Hindlimb muscle (tissue), 1 donor: ENCODE results near the gene VSTM4. TPM values are rescaled to one million over a fixed set of nuclear protein-coding genes. Genes with fewer than 3 reads are reported as not detected.

ENCODE experiments used
- DNase-seq: peaks from one replicate; pipeline ENCODE4 v3.0.0-alpha.2; 2013
- polyA plus RNA-seq: library from polyadenylated mRNA; unstranded; fragments of 120-200 nt; gene quantifications from one replicate; pipeline ENCODE4 v1.2.1, GENCODE V29; 2013; ENCODE audit not compliant: insufficient read length

VSTM4 gene, protein sequence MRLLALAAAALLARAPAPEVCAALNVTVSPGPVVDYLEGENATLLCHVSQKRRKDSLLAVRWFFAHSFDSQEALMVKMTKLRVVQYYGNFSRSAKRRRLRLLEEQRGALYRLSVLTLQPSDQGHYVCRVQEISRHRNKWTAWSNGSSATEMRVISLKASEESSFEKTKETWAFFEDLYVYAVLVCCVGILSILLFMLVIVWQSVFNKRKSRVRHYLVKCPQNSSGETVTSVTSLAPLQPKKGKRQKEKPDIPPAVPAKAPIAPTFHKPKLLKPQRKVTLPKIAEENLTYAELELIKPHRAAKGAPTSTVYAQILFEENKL
- 53.3 TPM for polyA plus RNA-seq

DNA sequence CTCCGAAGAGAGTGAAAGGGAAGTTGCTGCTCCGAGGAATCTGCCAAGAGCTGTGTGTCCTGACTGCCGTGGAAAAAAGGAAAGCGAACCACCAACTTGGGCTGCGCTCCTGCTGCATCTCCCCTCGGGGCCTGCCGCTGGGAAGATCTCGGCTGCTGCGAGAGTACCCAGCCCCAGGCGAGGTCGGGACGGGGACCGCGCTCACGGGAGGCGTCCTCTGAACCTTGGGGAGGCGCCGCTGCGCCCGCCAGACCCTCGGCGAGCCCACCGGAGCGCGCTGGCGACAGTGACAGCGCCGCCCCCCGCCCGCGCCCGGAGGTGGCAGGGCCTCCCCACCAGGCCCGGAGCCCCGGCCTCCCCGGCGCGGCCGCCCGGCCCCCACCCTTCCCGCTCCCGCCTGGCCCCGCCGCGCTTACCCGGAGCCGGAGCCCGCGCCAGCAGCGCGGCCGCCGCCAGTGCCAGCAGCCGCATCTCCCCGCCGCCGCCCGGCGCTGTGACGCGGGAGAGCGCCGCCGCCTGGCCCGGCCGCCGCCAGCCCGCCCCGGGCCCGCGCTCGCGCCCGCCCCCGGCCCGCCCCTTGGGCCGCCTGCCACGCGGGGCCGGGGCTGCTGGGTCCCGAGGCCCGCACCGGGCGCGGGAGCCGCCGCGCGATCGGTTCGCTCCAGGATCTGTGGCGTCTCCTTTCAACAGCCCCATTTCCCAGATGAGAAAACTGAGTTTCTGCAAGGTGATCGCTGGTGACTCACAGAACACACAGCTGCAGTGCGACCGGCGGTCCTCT, at the start of gene VSTM4:
VSTM4 (minus strand) TSS at position 508 of the 781 bp plus-strand sequence; CDS start at position 471, 37 bp downstream.
- DNase-seq, result peak; percentile 62

DNA sequence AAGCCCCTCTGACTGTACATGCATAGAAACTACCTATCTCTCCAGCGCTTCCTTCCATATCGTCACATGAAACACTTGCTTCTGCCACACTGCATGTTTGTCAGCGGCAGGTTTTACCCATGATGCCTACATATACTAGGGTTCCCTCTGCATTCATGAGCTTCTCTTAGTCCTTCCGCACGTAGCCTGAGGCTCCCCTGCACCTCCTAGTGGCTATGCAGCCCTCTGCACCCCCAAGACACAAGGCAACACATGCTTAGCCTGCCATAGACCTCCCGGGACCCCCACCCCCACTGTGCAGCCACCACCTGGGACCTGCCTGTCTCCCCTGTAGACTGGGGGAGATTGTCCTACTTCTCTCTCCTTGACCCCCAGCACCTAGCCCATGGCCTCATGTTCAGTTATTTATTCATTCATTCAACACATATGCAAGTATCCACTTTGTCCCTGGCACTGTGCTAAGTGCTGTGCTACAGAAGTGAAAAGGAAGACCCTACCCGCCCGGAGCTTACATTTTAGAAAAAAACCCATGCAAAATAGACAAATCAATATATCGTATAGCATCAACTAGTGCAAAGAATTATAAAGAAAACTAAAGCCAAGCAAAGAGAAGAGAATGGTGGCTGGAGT, 49.4 kb upstream of the VSTM4 start:
- DNase-seq, result no peak

DNA sequence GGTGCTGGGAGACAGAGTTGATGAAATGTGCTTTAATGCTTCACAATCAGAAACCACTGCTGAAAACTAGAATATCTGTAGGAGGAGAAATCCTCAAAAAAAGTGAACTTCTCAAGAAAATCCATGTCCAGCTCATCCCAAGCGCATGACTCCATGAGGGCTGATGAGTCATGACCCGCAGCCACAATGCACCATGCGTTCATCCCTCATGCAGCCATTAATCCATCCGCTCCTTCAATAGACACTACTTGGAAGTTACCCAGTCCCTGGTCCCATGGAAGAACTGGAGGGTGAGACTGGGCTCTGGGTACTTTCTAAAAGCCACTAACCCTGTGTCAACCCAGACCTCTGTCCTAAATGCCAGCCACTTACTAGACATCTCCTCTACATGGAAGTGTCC, 48.4 kb upstream of the VSTM4 start:
- no peak for DNase-seq

DNA sequence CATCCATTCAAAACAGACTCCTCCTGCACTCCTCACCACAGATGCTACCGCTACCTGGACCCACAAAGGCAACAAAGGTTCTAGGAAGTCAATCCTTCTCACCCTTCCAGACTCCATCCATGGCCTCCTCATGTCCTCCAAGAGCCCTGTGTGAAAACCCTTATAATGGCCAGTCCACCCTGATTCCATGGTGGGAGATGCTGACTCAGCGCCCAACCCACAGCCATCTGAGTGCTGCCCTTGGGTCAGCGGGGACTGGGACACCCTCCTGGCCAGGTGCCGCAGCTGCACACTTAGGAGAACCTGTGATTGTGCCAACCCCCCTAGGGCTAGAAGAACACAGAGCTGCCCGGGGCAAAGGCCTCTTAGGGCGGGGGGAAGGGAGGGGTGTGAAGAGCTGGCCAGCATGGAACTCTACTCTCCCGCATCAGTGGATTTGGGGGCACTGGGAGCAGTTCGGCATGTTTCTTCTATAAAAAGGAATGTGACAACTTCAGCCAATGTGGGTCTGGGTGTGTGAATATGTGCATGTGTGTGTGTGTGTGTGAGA, 47.5 kb upstream of the VSTM4 start:
- DNase-seq, result no peak

DNA sequence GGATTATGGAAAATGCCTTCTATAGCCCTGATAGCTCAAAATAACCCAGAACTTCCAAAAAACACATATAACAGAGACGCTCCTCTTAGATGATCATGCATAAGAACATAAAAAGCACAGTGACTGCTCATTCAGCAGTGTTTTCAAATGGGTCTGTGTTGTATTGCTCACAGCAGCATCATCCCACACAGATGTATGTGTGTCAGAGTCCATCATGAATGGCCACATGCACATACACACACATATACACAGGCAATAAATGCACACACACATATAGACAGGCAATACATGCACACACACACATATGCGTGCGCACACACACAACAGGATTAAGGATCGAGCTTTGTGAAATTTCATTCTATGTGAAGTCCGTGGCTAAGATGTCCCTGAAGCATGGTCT, 46.7 kb upstream of the VSTM4 start:
- DNase-seq, result no peak

DNA sequence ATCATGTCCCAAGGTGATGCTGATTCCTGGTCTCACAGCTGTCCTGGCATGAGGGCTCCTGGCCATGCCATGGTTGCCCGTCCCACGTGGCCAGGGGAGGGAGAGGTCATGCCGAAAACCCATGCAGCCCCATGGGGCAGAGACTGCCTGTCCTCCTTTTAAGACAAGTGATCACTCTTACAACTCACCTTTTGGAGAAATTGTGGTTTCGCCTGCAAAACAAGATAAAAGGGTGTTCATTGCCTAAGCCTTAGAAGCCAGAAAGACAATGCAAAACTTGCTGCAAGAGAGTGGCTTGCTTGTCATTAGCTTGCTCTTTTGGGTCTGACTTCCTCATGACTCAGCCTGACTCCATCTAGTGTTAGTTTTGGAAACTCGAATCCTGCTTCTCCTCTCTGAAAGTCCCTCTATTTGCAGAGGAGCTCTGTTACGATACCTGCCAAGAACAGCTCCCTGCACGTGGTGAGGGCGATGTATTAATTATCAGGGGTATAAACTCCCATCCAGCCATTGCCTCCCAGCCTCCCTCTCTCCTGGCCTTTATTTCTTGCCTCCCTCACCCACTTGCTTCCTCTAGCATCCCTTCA, 46.2 kb upstream of the VSTM4 start:
- no peak for DNase-seq

DNA sequence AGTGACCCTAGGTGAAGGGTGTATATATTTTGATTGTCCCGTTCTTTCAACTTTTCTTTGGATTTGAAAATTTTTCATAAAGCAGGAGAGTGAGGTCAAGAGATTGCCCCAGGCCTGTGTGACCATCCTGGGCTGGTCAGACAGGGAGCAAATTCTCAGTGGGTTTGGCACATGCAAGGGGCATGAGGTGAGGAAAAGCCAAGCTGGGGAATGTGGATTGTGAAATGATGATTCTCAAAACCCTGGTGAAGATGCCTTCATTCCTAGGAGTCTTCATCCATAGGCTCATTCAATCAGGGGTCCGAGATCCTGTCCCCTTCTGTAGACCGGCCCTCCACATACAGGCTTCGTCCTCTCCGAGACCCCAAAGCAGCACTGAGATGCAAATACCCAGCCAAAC, 45.5 kb upstream of the VSTM4 start:
- DNase-seq, result no peak

DNA sequence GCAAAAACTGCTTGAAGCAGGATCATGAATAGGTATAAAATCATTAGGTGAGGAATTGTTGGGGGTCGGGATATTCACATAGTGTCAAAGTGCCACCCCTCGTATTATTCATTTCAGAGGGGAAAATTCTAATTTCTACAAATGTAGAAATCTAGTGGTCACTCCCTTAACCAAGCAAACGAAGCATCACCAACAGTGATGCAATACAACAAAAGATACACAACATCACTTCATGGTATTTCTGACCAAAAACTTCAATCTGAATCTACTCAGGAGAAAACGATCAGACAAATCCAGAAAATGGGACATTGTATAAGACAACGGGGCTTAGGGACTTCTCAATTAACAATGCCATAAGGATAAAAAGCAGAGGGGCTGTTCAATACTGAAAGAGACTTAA, 44.8 kb upstream of the VSTM4 start:
- DNase-seq, result no peak

DNA sequence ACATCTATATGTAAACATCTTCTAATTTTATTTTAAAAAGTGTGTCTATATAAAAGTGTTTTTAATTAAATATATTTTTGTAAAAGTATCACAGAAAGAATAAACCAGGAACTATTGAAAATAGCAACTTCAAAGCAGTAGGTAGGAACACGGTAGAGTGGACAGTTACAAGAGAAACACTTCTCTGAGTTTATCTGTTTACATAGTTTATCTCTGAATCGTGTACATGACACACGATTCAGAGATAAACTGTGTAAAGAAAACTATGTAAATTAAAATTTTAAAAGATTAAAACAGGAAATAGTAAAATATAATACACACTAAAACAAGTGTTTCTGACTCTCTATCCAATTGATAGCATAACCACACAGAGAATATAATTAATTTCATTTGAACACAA, 43.6 kb upstream of the VSTM4 start:
- DNase-seq, result no peak

DNA sequence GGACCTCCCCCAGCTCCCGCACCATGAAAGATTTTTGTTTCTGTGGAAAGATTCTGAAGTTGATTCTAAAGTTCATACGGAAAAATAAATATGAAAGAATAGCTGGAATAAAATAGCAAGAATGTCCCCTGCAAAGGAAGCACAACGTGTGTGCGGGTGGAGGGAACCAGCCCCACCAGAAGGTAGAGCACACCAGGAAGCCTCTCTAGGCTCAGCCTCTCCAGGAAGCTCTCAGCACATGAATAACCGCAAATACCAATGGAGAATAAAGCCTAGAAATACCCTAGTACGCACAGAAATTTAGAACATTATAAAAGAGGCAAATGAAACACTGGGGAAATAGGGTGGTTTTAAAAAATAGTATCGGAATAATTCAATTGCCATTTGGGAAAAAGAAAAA, 43.1 kb upstream of the VSTM4 start:
- DNase-seq, result no peak

DNA sequence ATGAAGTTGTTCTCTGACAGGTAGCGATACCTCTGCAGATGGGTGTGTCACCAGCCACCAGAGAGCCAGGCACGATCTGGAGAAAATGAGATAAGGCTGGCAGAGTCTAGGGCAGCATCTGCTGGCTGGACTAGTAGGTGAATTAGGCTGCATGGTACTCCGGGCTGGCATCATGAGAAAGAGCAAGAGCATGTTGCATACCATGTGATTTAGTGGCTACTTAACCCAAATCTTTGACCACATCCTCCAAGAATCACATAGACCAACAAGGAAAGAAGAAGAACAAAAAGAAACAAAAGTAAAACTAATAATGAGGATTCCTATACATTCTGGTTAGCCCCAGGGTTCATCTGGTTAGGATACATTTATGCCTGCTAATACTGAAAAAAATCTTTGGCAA, 41.9 kb upstream of the VSTM4 start:
- no peak for DNase-seq

DNA sequence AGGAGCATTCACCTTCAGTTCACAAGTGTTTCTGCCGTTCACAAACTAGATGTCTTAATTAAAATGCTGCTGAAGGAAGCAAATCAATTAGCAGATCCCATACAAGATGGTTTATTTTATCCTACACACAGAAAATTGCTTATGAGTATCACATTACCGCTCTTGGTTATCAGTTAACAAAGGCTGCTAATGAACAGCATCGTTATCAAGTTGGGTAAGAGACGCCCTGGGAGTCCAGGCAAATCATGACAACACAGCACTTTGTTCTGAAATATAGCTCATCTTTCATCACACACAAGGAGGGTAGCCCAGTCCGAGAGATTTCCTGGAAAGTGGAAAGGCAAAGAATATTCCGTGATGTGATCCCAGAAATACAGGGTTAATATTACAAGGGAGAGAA, 39.3 kb upstream of the VSTM4 start:
- no peak for DNase-seq

DNA sequence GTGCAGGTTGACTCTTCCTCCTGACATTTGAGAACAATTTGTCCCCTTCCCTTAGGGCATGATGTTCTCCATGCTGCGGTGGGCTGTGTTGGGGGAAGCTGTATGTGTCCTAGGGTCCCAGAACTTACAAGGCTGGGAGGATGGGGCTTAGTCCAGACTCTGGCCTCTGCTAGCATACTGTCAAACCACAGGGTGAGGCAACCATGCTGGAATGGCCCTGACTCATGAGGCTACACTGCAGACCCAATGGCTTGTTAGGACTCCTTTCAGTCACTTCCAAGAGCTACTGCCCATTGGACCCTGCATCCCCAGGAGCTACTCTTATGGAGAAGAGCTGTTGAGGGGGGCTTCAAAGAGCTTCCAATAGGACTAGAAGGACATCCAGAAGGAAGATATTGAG, 38.6 kb upstream of the VSTM4 start:
- no peak for DNase-seq

DNA sequence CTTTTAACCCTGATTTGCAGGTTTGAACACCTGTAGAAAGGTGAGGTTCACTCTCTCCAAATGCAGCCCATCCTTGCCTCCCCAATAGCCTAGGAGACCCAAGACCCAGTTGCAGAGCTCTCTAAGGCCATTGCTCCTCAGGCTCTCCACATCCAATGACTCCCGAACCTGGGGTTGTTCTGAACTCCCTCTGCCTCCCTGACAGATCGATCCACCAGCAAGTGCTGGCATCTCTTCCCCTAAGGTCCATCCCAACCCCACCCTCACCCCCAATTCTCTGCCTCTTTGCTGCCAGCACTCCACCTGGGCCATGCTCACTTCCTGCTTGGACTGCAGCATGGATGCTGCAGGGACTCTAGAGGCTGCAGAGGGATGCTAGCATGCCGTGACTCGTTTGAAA, 37.8 kb upstream of the VSTM4 start:
- DNase-seq, result no peak

DNA sequence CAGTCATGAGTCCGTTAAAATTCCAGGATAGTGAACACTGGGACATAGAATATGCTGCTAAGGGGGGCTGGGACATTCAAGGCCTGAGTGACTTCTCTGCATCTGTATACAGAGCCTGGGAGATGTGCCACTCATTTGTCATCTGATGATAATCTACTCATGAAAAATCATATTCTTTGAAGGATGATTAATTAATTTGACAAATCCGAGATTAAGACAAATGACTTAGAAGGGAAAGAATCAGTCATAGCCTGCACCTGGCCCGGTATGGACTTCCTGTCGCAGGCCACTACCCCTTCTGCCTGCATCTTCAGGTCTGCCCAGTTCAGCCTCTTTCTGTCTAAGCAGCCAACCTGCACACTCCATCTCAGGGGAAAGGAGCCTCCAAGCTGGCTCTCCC, 37.3 kb upstream of the VSTM4 start:
- DNase-seq, result no peak

DNA sequence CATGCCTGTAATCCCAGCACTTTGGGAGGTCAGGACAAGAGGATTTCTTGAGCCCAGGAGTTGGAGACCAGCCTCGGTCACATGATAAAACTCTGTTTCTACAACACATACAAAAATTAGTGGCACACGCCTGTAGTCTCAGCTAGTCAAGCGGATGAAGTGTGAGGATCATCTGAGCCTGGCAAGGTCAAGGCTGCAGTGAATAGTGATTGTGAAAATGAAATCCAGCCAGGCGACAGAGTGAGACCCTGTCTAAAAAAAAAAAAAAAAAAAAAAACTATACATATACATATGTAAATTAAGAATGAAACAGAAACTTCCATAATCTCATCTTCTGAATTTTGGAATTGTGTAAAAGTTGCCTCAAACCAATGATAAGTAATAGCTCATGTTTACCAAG, 36.7 kb upstream of the VSTM4 start:
- no peak for DNase-seq

DNA sequence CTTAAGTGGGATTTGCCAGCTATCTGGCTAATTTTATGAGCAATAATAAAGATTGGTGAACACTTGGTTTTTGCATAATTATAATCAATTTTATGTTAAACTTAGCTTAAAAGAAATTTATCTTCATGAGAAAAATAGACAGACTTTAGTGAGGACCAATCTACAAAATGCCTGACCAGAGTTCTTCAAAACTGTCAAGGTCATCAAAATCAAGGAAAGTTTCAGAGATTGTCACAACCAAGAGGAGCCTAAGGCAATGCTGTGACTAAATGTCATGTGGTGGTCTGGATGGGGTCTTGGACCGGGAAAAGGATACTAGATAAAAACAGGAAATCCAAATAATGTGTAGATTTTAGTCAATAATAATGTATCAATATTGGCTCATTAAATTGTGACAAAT, 36.2 kb upstream of the VSTM4 start:
- no peak for DNase-seq

DNA sequence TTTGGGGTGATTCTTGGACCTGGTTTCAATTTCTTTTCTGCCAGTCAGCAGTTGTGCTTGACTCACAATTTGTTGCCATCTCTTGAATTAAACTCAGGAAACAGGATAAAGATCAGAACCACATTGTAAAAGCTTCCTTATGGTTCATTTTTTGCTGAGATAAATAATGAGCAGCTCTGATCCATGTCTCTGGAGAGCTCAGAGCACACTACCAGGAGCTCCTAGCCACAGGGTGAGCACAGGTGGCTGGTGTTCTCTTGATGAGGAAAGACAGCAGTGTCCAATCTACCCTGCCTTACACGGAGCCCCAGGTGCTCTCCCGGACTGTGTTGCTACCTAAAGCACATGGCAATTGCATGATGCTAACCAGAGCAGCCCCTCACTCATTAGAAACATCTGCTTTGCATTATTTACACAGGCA, 35.7 kb upstream of the VSTM4 start:
- DNase-seq, result no peak

DNA sequence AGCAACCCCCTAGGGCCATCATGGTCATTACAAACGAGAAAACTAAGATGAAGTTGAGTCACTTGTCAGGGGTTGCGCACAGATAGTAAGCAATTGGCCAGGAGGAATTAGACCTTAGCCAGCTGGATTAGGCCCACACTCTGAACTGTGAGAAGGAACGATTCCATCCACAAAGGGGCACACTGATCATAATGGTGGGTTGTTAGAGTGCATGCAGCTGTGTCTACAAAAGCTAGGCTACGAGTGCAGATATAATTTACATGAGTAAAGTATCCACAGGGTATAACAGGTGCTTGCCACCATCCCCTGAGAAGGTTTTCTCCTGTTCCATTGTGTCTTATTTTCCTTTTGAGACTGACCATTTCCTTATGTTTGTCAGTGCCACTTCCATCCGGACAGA, 35.1 kb upstream of the VSTM4 start:
- DNase-seq, result no peak

DNA sequence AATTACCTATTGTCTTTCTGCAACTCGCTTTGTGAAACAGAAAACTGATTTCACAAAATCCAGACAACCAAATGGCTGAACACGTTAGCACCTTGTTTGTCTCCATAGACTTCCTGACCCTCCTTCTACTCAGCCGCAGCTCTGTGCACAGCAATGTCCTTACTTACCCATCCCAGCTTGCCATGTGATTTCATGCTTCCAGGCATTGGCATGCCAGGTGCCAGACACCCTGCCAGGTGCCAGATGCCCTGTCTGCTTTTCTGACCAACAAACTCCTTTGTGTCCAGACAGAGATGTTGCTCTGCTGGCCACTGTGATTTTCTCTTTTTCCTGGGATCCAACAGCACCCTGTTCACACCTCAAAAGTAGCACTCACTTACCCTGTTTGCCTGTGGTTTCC, 34.6 kb upstream of the VSTM4 start:
- DNase-seq, result no peak

DNA sequence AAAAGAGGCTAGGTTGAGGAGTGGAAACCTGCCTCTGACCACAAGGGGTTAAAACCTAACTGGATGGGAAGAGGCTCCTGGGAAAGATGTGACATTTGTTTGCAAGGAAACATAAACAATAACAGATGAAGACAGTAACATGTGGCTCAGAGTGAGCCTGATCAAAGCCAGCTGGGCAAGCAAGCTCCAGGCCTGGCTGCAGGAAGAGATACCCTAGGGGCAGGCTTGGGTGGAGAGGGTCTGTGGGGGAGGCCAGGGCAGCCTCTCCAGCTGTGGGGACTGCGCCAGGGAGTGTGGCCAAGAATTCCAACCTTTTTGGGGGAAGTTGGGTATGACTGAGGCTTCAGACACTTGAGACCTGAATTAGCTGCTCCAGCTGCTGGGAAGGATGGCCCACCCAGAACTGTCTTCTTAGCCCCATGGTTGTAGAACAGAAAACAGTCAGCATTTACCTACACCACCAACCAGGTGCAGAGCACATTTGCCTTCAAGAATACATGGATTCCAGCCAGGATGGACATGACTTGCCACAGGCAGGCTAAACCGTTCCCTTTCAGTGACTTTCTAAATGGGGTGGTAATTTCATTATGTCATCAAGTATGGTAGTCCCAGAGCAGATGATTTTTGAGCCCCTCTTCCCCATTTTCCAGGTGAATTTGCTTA, 28.9 kb upstream of the VSTM4 start:
- peak; percentile 45 for DNase-seq

DNA sequence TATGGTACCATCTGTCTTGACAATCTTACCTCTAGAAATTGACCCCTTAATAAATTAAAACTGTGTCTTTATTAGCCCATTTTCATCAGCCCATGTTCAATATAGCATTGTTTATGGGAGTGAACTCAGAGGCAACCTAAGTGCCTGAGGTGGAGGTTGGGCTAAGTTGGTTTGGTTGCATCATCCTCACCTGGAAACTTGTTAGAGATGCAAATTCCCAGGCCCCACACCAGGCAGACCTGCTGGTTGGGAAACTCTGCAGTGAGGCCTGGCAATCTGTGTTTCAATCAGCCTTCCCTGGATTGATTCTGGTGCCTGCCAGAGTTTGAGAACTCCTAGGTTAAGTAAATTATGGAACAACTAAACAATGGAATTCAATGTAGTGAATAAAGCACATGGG, 27.9 kb upstream of the VSTM4 start:
- no peak for DNase-seq
